Activated naive CD8-positive, alpha-beta T cell treated with anti-CD3 and anti-CD28 coated beads for 36 hours (primary cell): ENCODE results near the gene ELL. TPM values are rescaled to one million over a fixed set of nuclear protein-coding genes. Genes with fewer than 3 reads are reported as not detected.

Source experiments
- DNase-seq: peaks from one replicate; pipeline ENCODE4 v3.0.0; 2021
- H3K27ac Mint-ChIP-seq: one replicate; pipeline ENCODE4 v1.8.0; 2022; ENCODE audit warnings: mild to moderate bottlenecking, moderate library complexity, mixed read lengths
- H3K27me3 Mint-ChIP-seq: one replicate; pipeline ENCODE4 v1.8.0; 2022; ENCODE audit warnings: mild to moderate bottlenecking, mixed read lengths
- H3K36me3 Mint-ChIP-seq: one replicate; pipeline ENCODE4 v1.8.0; 2021; ENCODE audit warnings: mild to moderate bottlenecking, mixed read lengths
- H3K4me1 Mint-ChIP-seq: one replicate; pipeline ENCODE4 v1.8.0; 2021; ENCODE audit warnings: mixed read lengths
- H3K4me3 Mint-ChIP-seq: one replicate; pipeline ENCODE4 v1.8.0; 2022; ENCODE audit warnings: mild to moderate bottlenecking, moderate library complexity, mixed read lengths
- H3K9me3 Mint-ChIP-seq: one replicate; pipeline ENCODE4 v1.8.0; 2022; ENCODE audit warnings: mixed read lengths
- total RNA-seq, 2 experiments: library from RNA; stranded (reverse); gene quantifications; one replicate each; pipeline ENCODE4 v1.2.3, GENCODE V29; 2021

ELL gene
- total RNA-seq, 2 experiments from 2014 or later = 20.0 to 21.0 TPM

DNA sequence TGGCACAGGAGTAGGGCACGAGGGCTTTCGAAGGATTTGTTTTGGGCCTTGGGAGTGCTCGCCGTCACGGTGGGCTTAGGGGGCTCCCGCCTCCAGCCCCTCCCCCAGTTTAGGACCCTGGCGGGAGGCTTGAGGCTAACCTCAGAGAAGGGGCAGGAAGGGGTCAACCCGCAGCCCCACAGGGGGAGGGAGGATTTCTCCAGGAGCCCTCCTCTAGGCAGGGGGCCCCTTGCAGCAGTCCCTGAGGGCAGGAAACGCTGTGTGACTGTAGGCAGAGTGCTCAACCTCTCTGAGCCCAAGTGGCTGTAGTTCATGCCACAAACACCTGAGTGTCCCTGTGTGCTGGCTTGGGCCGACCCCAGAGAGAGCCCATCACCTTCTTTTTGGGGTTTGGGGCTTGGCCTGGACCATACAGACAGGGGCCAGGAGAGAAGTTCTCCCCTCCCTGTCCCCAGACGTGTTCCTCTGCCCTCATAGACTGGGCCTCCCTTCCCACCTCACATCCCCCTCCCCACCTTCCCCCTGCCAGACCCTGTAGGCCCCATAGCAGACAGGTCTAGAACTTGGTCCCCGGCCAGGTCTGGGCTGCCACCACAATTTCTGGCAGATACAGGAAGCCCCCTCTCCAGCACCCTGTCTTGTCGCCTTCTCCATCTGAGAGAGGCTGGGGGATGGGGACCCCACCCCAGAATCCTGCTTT lies 92.0 kb downstream of the ELL start:
- no peak for DNase-seq
- no peaks in the 10 kb centered on the region for H3K9me3 Mint-ChIP-seq
- H3K4me1 Mint-ChIP-seq = peaks cover 29% of the 10 kb centered on the region
- no peaks in the 10 kb centered on the region for H3K27me3 Mint-ChIP-seq
- H3K4me3 Mint-ChIP-seq = peak overlapping the region; percentile 47
- H3K27ac Mint-ChIP-seq = peak overlapping the region; percentile 42
- peaks cover 8% of the 10 kb centered on the region for H3K36me3 Mint-ChIP-seq

DNA sequence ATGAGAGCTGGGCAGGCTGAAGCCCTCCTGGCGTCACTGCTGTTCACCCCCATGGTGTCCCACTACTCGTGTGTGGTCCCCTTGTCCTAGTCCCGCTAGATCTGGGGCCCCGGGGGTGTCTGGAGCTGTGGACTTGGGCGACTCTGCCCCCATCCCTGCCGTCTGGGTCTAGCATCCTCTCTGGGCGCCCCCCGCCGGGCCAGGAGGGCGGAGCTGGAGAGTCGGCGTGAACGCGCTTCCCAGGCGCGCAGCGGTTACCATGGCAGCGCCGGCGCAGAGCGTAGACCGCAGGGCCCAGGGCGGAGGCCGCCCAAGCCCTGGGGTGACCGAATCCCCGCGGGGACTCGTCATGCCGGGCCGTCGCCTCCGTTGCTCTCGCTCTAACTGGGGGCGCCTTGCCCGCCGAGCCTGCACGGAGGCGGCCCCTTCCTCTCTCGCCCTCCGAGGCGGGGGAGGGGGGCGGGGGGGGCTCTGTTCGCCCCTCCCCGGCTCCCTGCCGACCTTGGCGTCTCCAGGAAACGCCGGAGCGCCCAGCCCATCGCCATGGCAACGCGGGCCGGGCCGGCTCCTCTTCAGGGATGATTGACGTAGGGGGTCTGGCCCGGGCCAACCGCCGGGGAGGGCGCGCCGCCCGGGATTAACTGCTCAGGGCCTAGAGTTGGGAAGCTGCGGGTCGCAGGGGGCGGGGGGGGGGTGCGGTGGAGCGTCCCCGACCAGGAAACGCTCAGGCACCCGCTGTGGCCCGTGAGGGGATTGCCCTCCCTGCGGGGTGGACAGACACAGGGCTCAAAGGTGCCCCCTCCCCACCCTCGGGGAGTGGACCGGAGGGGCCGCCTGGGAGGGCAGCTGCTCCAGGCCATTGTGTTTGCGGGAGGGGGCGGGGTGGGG lies 92.8 kb downstream of the ELL start:
- H3K4me3 Mint-ChIP-seq = no peak overlapping the region
- no peaks in the 10 kb centered on the region for H3K27me3 Mint-ChIP-seq
- peaks cover 33% of the 10 kb centered on the region for H3K4me1 Mint-ChIP-seq
- peak; percentile 91 for DNase-seq
- H3K27ac Mint-ChIP-seq = no peak overlapping the region
- H3K36me3 Mint-ChIP-seq = peaks cover 2% of the 10 kb centered on the region
- H3K9me3 Mint-ChIP-seq = no peaks in the 10 kb centered on the region

DNA sequence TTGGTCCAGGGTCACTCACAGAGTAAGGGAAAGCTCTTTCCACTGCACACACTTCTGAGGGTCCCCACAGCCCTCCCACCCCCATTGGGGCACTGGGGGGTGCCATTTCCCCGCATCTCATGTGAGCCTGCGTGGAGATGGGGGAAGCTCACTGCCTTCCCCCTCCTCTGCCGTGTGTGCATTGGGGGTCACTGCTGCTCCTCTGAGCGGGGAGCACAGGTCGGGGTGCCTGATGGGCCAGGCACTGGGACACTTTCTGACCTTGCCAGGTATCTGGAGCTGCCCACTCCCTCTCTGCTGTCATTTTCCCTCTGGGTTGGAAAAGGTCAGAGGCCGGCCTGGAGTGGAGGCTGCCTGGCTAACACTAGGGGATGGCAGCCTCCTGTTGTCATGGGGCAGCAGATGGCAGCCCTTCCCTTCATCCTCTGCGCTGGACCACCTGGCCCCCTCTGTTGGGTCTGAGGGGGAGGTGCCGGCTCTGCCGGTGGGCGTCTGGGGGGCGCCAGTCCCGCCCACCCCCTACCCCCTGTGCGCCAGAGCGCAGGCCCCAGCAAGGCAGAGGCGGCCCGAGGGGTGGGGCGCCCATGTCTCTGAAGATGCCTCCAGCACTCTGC lies 93.6 kb downstream of the ELL start:
- Mint-ChIP-seq H3K27ac (no peak overlapping the region), H3K36me3 (peaks cover 1% of the 10 kb centered on the region), H3K4me3 (no peak overlapping the region), H3K27me3 (no peaks in the 10 kb centered on the region), H3K4me1 (peaks cover 35% of the 10 kb centered on the region), H3K9me3 (no peaks in the 10 kb centered on the region)
- no peak for DNase-seq

DNA sequence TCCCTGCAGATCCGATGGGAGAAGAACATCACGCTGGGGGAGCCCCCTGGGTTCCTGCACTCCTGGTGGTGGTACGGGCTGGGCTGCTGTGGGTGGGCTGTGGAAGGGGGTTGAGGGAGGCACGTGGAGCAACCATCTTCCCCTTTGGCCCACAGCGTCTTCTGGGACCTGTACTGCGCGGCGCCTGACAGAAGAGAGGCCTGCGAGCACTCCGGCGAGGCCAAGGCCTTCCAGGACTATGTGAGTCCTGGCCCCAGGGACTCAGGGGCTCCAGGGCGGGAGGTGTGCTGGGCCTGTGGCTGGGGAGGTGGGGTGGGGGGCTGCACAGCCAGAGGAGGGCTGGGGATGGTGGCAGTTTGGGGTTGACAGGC lies 94.1 kb downstream of the ELL start:
- Mint-ChIP-seq H3K4me1 (peaks cover 39% of the 10 kb centered on the region), H3K27ac (no peak overlapping the region)

DNA sequence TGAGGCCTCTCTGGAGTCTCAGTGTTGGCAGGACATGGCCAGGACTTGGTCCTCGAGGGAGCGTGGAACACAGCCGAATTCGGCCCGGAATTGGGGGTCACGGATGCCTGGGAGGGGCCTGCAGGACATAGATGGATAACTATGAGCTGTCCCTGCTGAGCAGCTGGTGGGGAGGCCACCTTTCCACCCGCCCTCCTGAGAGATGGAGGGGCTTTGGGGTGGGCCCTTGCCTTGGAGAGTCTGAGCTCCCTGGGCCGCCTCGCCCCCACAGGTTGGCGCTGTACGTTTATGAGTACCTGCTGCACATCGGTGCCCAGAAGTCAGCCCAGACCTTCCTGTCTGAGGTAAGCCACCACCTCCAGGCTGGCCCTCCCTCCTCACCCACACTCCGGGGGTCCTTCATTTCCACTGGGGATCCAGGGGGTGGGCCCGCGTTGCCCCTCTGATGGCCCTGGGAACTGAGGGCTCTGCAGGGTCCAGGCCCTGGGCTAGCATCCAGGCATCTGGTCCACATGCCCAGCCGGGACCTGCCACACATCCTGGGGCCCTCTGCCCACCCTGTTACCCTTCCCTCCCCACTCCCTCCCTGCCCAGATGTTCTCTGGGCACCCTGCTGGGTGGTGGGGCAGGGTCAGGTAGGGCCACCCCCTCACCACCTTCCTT lies 94.7 kb downstream of the ELL start:
- H3K27me3 Mint-ChIP-seq = no peaks in the 10 kb centered on the region
- peaks cover 40% of the 10 kb centered on the region for H3K4me1 Mint-ChIP-seq
- H3K4me3 Mint-ChIP-seq = no peak overlapping the region
- no peak overlapping the region for H3K27ac Mint-ChIP-seq
- peaks cover 1% of the 10 kb centered on the region for H3K36me3 Mint-ChIP-seq
- no peak for DNase-seq
- no peaks in the 10 kb centered on the region for H3K9me3 Mint-ChIP-seq

More for the DNA sequence above, 94.1 kb downstream of the ELL start:
- H3K27me3 Mint-ChIP-seq = no peaks in the 10 kb centered on the region
- peaks cover 1% of the 10 kb centered on the region for H3K36me3 Mint-ChIP-seq
- H3K9me3 Mint-ChIP-seq = no peaks in the 10 kb centered on the region
- H3K4me3 Mint-ChIP-seq = no peak overlapping the region
- no peak for DNase-seq

DNA sequence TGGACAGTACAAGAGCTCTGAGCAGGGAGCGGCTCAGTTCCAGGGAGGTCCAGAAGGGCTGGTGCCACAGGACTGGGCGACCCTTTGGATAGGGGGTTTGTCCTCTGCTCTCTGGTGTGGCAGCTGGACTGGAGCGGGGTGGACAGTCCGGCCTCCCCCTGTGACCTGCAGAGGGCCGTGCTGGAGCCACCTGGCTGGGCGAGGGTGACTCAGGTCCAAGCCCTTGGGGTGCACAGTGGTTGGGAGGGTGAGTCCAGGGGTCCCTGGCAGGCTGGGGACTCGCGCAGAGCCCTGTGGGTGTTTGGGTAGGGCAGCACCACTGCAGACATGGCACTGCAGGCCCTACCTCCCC lies 95.5 kb downstream of the ELL start:
- H3K27me3 Mint-ChIP-seq = no peaks in the 10 kb centered on the region
- peaks cover 44% of the 10 kb centered on the region for H3K4me1 Mint-ChIP-seq
- H3K4me3 Mint-ChIP-seq = no peak overlapping the region
- H3K9me3 Mint-ChIP-seq = no peaks in the 10 kb centered on the region
- H3K27ac Mint-ChIP-seq = no peak overlapping the region
- DNase-seq = no peak
- peaks cover 5% of the 10 kb centered on the region for H3K36me3 Mint-ChIP-seq

DNA sequence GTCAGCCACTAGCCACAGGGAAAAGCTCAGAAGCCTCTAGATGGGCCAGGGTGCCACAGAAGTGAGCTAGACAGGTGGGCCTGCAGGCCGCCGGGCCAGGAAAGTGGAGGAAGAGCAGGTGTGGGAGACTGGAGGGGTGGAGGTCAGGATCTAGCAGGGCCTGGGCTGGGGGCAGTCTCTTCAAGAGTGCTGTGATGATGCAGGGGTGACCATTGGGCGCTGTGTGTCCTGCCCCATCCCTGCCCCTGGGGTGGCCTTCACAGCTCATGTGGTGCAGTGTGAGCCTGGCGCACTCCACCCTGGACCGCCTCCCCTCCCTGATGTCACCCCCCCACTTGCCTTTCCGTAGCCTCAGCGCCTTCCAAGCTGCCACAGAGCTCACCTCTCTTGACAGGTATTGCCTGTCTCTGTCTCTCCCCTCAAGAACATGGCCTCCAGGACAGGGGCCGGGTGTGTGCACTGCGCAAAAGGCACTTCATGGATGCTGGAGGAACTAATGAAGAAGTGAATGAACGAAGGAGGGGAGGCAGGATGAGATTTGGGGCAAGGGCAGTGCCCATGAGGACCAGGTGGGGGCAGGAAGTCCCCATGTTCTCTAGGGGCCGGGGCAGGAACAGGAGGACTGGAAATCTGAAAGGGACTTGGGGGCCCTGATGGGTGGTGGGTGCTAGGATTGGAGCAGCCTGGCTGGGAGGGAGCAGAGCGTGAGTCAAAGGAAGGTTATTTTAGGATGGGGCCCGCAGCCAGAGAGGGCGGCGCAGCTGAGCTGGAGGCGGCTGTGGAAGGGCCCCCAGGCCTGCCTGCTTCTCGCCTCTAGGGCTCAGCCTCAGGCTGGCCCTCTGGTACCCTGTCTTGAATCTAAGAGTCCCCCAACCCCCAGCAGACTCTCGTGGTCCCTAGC lies 96.1 kb downstream of the ELL start:
- Mint-ChIP-seq H3K36me3 (peaks cover 6% of the 10 kb centered on the region), H3K27me3 (no peaks in the 10 kb centered on the region), H3K9me3 (no peaks in the 10 kb centered on the region), H3K27ac (no peak overlapping the region), H3K4me3 (no peak overlapping the region), H3K4me1 (peaks cover 48% of the 10 kb centered on the region)
- DNase-seq = no peak

DNA sequence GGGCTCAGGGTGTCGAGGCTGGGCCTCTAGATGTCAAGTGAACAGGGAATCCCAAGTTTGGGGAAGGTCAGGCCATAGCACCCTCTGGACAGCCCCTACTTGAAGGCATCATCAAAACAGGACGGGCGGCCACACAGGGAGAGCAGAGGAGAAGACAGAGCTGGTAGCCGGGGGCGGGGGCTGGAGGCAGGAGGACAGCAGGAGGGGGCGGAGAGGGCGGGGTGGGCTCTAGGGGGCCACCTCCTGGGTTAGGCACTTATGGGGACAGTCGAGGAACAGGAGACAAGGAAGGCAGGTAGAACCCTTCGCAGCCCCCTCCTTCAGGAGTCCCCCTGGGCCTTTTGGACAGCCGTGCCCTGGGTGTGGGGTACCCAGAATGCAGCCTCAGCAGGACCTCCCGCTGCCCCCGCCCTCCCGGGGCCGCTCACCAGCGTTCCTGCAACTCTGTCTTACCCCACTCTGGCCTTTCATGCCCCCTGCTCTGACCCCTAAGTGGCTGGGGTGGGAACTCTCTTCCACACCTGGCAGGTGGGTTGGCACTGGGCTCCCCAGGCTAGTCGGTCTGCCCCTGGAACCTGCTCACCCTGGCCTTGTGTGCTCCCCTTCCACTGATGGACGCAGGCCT lies 96.9 kb downstream of the ELL start:
- H3K27ac Mint-ChIP-seq = no peak overlapping the region
- DNase-seq = no peak

DNA sequence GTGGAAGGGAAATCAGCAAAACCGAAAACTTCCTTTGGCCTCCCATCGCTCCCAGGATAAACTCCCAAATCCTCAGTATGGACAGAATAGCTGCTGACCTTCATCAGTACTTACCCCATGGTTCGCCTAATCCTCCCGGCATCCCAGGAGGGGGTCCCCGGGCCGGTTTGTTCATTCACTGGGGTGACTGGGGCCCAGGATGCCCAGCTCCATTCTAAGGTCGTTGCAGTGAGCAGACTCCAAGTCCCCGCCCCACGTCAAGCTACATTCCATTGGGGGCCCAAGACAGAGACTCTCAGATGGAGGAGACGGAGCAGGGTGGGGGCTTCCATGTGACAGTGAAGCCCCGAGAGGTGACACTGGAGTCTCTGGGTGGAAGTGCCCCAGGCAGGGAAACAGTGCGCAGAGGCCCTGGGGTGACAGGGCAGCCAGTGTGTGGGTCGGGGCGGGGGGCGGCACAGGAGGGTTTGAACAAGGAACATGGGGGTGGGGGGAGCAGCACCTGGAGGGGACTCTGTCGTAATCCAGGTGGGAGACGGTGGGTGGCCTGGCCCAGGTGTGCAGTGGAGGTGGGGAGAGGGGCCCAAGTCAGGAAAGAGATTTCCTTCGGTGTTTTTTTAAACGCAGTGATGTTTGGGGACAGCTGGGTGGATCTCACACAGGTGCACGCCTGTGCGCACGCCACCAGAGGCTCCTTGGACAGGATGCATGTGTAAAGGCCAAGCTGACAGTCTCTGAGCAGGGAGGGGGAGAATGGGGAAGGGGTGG lies 97.6 kb downstream of the ELL start:
- H3K27me3 Mint-ChIP-seq = no peaks in the 10 kb centered on the region
- DNase-seq = no peak
- peaks cover 45% of the 10 kb centered on the region for H3K4me1 Mint-ChIP-seq
- H3K27ac Mint-ChIP-seq = no peak overlapping the region
- peaks cover 10% of the 10 kb centered on the region for H3K36me3 Mint-ChIP-seq
- H3K9me3 Mint-ChIP-seq = no peaks in the 10 kb centered on the region
- no peak overlapping the region for H3K4me3 Mint-ChIP-seq

More for the DNA sequence above, 96.9 kb downstream of the ELL start:
- no peak overlapping the region for H3K4me3 Mint-ChIP-seq
- no peaks in the 10 kb centered on the region for H3K9me3 Mint-ChIP-seq
- H3K4me1 Mint-ChIP-seq = peaks cover 50% of the 10 kb centered on the region
- no peaks in the 10 kb centered on the region for H3K27me3 Mint-ChIP-seq
- peaks cover 10% of the 10 kb centered on the region for H3K36me3 Mint-ChIP-seq

DNA sequence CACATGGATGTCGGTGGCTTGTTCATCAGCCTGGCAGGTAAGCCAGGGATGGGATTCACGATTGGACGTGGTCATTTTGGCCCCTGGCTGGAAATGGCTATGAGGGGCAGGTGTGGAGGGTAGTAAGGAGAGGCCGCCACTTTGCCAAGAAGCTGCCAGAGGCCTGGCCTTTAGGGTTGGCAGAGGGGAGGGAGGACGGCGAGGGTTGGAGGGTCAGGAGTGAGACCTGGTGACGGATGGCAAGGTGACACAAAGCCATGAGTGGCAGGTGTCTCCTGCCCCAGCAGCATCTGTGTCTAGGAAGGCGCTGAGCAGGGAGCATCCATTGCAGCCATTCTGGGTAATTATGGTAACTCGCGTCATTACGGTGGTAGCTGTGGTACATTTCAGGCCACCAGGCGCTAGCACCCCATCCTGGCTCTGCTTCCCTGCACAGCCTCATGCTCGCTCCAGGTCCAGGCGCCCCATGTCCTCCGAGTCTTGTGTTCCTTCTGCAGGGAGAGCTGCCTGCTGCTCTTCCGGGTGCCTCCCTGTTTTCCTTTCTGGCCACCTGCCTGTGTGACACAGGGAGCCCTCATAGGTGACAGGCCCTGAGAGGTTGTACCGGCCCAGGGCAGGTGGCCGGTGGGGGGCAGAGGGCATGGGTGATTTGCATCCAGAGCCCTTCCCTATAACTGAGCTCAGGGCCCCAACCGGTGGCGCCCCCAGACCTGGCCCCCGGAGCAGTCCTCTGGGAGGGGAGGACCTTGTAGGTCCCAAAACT lies 98.4 kb downstream of the ELL start:
- H3K27me3 Mint-ChIP-seq = peaks cover 6% of the 10 kb centered on the region
- H3K4me3 Mint-ChIP-seq = peak overlapping the region; percentile 88
- H3K9me3 Mint-ChIP-seq = no peaks in the 10 kb centered on the region
- peaks cover 49% of the 10 kb centered on the region for H3K4me1 Mint-ChIP-seq
- DNase-seq = no peak
- H3K27ac Mint-ChIP-seq = no peak overlapping the region
- peaks cover 10% of the 10 kb centered on the region for H3K36me3 Mint-ChIP-seq

DNA sequence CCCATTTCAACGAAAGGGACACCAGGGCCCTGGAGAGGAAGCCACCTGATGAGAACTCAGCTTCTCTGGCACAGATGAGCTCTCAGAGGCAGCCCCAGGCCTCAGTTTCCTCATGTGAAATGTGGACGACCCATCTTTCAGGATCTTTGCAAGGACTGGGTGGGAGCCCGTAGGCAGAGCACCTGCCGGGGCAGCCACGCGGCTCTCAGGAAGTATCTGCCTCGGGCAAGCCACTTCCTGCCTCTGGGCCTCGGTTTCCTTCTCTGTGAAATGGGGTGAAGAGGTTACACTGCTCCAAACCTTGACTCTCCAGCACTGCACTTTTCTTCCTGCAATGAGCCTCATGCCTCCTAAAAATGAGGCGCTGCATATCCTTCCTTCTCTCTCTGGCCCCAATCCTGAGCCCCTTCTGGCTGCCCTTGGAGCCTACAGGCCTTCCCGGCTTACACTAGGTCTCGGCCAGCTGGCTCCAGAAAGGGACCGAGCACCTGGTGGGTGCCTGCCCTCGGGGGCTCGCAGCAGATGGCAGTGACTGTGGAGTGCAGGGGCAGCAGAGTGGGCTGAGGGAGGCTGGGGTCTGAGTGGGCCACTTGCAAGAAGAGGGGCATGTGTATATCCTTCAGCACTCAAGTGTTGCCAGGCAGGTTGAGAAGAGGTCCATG lies 99.2 kb downstream of the ELL start:
- Mint-ChIP-seq H3K9me3 (no peaks in the 10 kb centered on the region), H3K27ac (no peak overlapping the region), H3K27me3 (peaks cover 12% of the 10 kb centered on the region), H3K36me3 (peaks cover 10% of the 10 kb centered on the region), H3K4me3 (peak overlapping the region; percentile 88), H3K4me1 (peaks cover 57% of the 10 kb centered on the region)
- DNase-seq = no peak

DNA sequence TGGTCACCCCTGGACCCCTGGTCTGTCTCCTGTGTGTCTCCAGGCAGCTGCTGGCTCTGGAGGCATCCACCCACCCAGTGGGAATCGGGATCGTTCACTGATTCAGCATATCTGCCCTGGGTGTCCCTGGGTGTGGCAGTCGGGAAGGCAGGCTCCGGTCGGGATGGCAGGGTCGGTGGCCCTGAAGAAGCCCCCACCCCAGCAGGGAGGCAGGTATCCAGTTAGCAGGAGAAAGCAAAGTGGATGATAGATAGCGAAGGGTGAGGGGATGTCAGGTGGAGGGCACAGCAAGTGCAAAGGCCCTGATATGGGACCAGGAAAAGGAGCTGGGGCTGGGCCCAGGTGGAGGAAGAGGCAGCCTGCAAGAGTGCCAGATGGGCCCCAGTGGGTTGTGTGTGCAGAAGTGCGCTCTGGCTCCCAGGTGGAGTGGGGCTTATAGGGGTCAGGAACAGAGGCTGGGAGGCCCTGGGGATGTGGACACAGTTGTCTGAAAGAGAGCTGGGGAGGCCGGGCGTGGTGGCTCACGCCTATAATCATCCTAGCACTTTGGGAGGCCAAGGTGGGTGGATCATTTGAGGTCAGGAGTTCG lies 100.4 kb downstream of the ELL start:
- DNase-seq = no peak
- Mint-ChIP-seq H3K9me3 (no peaks in the 10 kb centered on the region), H3K4me3 (peak overlapping the region; percentile 88), H3K36me3 (peaks cover 10% of the 10 kb centered on the region), H3K27me3 (peaks cover 21% of the 10 kb centered on the region), H3K27ac (peak overlapping the region; percentile 63), H3K4me1 (peaks cover 65% of the 10 kb centered on the region)
